ENCODE measurements around the gene CMIP.

CMIP gene

DNA sequence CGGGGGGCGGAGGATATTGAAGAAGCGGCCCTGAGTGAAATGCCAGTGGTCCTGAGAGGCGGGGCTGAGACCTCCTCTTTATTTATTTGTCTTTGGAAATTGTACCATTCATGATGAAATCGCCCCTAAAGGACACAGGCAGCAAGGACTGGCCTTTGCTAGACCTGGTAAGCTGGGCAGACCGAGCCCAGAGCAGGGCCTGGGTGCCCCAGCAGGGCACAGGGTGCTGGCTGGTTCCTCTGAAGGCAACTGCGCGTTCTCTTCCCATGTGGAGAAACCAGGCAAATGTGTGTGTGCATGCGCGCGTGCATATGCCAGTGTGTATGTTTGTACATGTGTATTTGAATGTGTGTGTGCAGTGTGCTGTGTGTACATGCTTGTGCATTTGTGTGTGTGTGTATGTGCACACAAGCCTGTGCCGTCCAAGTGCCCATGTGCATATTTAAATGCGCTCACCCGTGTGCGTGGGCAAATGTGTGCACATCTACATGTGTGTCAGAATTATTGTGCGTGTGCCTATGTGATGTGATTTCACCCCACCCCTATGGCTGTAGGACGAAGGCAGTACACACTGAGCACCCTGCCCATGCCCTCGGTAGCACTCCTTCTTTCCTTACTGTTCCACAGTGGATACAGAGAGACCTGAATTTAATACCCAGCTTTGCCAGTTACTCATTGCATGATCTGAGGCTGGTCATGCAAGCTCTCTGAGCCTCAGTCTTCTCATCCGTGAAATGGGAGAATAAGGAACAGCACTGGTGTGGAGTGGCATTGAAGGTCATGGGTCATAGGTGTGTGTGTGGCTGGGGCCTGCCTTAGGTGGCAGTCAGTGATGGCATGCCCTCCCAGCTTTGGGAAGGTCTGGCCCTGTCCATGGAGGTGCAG lies 105.2 kb downstream of the CMIP start:
- no peak for DNase-seq (ENCODE audit: low read depth, low spot score)

- DNase-seq (ENCODE audit: low read depth, low spot score): no peak
Measured at GRCh38 chr16:81550432-81550808, 105.8 kb downstream of the CMIP start.

GRCh38 chr16:81551151-81551808 lies 106.7 kb downstream of the CMIP start:
- DNase-seq (ENCODE audit: low read depth, low spot score): no peak

GRCh38 chr16:81551821-81552304 lies 107.3 kb downstream of the CMIP start:
- DNase-seq (ENCODE audit: low read depth, low spot score): no peak

- DNase-seq (ENCODE audit: low read depth, low spot score): no peak
Measured at GRCh38 chr16:81552743-81553079, 108.1 kb downstream of the CMIP start.

- no peak for DNase-seq (ENCODE audit: low read depth, low spot score)
Measured at GRCh38 chr16:81553080-81553813, 108.6 kb downstream of the CMIP start.

- DNase-seq (ENCODE audit: low read depth, low spot score): no peak
Measured at GRCh38 chr16:81553814-81554675, 109.4 kb downstream of the CMIP start.

DNA sequence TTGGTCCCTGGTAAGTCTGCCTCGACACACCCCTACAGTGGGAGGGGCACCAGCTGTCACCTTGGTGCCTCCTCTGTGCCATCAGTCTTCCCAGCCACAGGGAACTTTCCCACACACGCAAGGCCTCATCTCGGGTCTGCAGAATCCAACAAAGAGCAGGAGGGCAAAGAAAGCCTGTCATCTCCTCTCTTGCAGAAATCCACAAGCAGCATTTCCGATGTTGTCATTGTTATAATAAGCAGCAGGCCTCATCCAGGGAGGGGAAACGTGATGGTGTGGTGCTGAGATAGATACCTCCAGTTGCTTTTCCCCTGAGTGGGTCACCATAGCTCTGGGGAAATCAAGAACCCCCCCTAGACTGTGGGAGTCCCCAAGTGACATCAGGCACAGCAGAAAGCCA lies 110.4 kb downstream of the CMIP start:
- DNase-seq (ENCODE audit: low read depth, low spot score): no peak

DNA sequence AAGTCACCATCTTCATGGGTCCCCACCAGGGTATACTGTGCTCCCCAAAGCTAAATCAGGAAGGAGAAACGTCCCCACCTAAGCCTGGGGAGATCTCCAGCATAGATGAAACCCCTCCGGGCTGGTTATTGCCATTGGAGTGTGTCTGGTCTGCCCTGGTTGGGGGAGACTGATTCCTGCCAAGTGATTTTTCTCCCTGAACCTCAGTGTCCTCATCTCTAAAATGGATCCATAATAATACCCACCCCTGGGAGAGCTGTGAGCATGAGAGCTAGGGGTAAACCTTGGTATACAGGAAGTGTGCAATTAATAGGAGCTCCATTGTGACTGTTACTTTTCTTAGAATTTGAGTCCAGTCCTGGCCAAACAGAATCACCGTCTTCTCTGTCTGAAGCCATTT lies 111.1 kb downstream of the CMIP start:
- DNase-seq (ENCODE audit: low read depth, low spot score): no peak

GRCh38 chr16:81556715-81557284 lies 112.2 kb downstream of the CMIP start:
- no peak for DNase-seq (ENCODE audit: low read depth, low spot score)

- no peak for DNase-seq (ENCODE audit: low read depth, low spot score)
Measured at GRCh38 chr16:81558077-81558443, 113.5 kb downstream of the CMIP start.

DNA sequence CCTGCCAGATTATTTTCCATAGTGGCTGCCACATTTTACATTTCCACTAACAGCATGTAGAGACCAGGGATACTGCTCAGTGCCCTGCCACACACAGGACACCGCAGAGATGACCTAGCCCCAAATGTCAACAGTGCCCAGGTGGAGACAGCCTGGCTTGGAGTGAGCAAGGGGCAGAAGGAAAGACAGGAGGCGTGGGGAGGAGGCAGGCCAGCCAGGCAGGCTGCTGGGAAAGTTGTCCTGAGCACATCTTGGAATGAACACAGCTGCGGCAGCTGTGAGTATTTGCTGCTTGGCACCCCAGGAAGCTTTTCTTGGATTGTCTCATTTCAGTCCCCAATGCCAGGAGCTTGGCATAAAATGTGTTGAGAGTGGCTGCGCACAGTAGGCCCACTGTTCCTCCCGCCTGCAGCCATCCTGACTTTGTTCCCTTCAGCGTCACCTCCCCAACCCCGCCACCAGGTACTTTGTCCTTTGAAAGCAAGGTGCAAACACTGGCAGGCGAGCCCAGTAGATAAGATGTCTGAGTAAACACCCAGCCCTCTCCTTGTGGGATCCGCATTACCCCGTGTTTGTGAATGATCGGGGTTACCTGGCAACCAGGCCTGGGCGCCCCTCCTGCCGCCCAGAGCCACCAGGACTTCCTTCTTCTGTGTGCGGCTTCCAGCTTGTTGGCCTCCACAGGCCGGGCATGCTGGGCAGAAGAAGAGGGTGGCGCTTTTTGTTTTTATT lies 114.0 kb downstream of the CMIP start:
- no peak for DNase-seq (ENCODE audit: low read depth, low spot score)

GRCh38 chr16:81560979-81561657 lies 116.5 kb downstream of the CMIP start:
- DNase-seq (ENCODE audit: low read depth, low spot score): no peak

- no peak for DNase-seq (ENCODE audit: low read depth, low spot score)
Measured at GRCh38 chr16:81562174-81562849, 117.7 kb downstream of the CMIP start.

GRCh38 chr16:81562926-81563325 lies 118.3 kb downstream of the CMIP start:
- DNase-seq (ENCODE audit: low read depth, low spot score): no peak

DNA sequence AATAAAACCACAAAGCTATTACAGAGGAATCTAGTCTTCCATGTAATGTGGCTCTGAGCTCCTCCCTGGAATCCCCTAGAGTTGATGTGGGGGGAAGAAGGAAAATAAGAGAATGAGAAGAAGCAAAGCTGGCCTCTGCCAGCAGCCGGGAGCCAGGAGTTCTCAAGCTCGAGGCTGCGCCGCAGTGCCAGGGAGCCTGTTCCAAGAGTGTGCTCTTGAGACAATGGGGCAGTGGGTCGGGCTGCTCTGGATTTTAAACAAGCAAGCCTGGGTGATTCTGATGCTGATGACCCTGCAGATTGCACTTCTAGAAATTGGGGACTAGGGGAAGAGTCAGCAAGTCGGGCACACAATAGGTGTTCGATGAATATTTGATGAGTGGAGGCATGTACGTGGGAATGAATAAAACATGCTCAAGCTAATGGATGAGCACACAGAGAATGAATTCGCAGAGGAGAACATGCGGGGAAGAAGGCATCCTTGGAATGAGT lies 119.9 kb downstream of the CMIP start:
- DNase-seq (ENCODE audit: low read depth, low spot score): no peak

DNA sequence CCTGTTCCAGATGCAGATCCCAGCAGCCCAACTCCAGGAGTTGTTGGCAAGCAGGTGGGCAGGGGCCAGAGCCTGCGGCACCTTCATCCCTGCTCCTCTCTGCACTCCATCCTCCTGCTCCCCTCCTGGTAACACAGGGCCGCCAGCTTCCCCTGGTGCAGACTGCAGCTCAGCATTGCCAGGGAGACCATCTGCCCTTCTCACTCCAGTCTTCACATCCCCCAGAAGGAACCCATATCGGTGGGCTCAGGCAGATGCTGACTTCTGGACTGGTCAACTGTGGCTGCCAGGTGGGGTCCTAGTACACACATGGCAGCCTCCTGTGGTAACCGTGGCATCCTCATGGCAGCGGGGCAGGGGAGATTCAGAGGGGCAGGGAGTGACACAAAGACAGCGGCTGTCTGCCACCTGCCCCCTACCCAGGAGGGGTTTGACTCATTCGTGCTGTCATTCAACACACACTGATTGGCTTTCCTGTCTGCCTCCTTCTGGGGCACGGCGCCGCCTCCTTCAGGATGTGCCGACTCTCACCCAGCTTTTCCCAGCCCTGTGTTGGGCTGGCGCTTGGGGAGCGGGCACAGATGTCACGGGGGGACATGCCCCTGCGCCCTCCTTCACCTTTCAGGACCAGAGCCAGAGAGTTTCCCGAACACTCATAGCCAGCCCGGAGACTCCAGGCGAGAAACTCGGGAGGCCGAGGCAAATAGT lies 120.9 kb downstream of the CMIP start:
- DNase-seq (ENCODE audit: low read depth, low spot score): no peak
